Fibroblast of lung (primary cell): ENCODE measurements around the gene TPT1. TPM values are rescaled to one million over a fixed set of nuclear protein-coding genes. Genes with fewer than 3 reads are reported as not detected.

Experiments used
- DNase-seq, 2 donors: peaks; one replicate each; pipeline versions ENCODE4 v3.0.0 to v3.0.0-alpha.2; 2010; ENCODE audit warnings: low read depth in 2 of 2
- H2AFZ ChIP-seq: 2 replicates; pipeline ENCODE4 v1.5.1; 2012; ENCODE audit warnings: low read length, control low read depth, inconsistent platforms
- H3K27ac ChIP-seq: 2 replicates; pipeline ENCODE4 v1.5.1; 2011; ENCODE audit warnings: low read length, control low read depth; ENCODE audit not compliant: insufficient read depth
- H3K27me3 ChIP-seq: 2 replicates; pipeline ENCODE4 v1.5.1; 2011; ENCODE audit warnings: mild to moderate bottlenecking, low read length; ENCODE audit not compliant: control insufficient read depth, insufficient read depth
- H3K36me3 ChIP-seq: 2 replicates; pipeline ENCODE4 v1.5.1; 2011; ENCODE audit warnings: low read length; ENCODE audit not compliant: control insufficient read depth, insufficient read depth
- H3K4me1 ChIP-seq: 2 replicates; pipeline ENCODE4 v1.5.1; 2011; ENCODE audit warnings: low read length; ENCODE audit not compliant: control insufficient read depth, insufficient read depth; ENCODE audit errors: extremely low read depth
- H3K4me2 ChIP-seq: 2 replicates; pipeline ENCODE4 v1.5.1; 2011; ENCODE audit warnings: low read length, control low read depth; ENCODE audit not compliant: insufficient read depth; ENCODE audit errors: extremely low read depth
- H3K4me3 ChIP-seq, 4 experiments: fragments of 200-600 bp in 1 of 4; sonication (generic) in 1 of 4; replicated peaks in 1 of 4; 2 replicates each; pipeline ENCODE4 v1.5.1; 2011 to 2016; ENCODE audit warnings: low read length in 4 of 4, low read depth in 3 of 4, mild to moderate bottlenecking in 3 of 4, control low read depth in 2 of 4, inconsistent platforms in 1 of 4, mixed read lengths in 1 of 4; ENCODE audit not compliant: insufficient read depth in 1 of 4; ENCODE audit errors: control extremely low read depth in 1 of 4
- H3K79me2 ChIP-seq: 2 replicates; pipeline ENCODE4 v1.5.1; 2012; ENCODE audit warnings: mild to moderate bottlenecking, low read length, inconsistent platforms; ENCODE audit not compliant: control insufficient read depth, insufficient read depth
- H3K9ac ChIP-seq: 2 replicates; pipeline ENCODE4 v1.5.1; 2011; ENCODE audit warnings: mild to moderate bottlenecking, low read length, control low read depth; ENCODE audit not compliant: insufficient read depth
- H3K9me3 ChIP-seq: 2 replicates; pipeline ENCODE4 v1.5.1; 2012; ENCODE audit warnings: low read depth, low read length; ENCODE audit not compliant: control insufficient read depth, insufficient read depth
- H4K20me1 ChIP-seq: 2 replicates; pipeline ENCODE4 v1.5.1; 2011; ENCODE audit warnings: low read length; ENCODE audit not compliant: control insufficient read depth, insufficient read depth; ENCODE audit errors: extremely low read depth
- EZH2 ChIP-seq: IDR thresholded peaks from 2 replicates; pipeline ENCODE4 v1.5.1; 2012; ENCODE audit warnings: low read length, control low read depth, mild to moderate bottlenecking; ENCODE audit errors: missing control alignments
- polyA plus RNA-seq, 2 donors: library from polyadenylated mRNA; depleted of rRNA in 1 of 2; stranded (reverse) in 1 of 2; unstranded in 1 of 2; fragments of >200 nt; gene quantifications; 2 replicates each; pipeline ENCODE4 v1.2.1, GENCODE V29; 2011 to 2012; ENCODE audit warnings: missing spikeins in 1 of 2
- total RNA-seq: library from RNA; depleted of rRNA; stranded (reverse); fragments of >200 nt; gene quantifications from 2 replicates; pipeline ENCODE4 v1.2.1, GENCODE V29; 2014
- TF ChIP-seq, protein P1 (sequence below), 2 donors: IDR thresholded peaks in 1 of 2; conservative IDR thresholded peaks in 1 of 2; 1 replicate in 1 of 2; 2 replicates in 1 of 2; pipeline ENCODE4 v1.5.1; 2011 to 2012; ENCODE audit warnings: low read length in 2 of 2, control low read depth in 1 of 2, inconsistent platforms in 1 of 2, low read depth in 1 of 2, mild to moderate bottlenecking in 1 of 2

The TPT1 gene
- total and polyA plus RNA-seq, 2 donors (not counting 1 experiment from before 2014, with no cell fraction given), result 2,237 to 5,502 TPM

- Histone ChIP-seq H3K27ac (no peak overlapping the region), H3K36me3 (no peaks in the 10 kb centered on the region), H4K20me1 (no peaks in the 10 kb centered on the region), H3K4me1 (no peaks in the 10 kb centered on the region), H3K9me3 (no peaks in the 10 kb centered on the region), H3K4me3 (no peak overlapping the region), H2AFZ (no peak overlapping the region), H3K4me2 (no peak overlapping the region), H3K79me2 (no peaks in the 10 kb centered on the region), H3K27me3 (no peaks in the 10 kb centered on the region), H3K9ac (no peak overlapping the region)
- TF ChIP-seq, protein P1, sequence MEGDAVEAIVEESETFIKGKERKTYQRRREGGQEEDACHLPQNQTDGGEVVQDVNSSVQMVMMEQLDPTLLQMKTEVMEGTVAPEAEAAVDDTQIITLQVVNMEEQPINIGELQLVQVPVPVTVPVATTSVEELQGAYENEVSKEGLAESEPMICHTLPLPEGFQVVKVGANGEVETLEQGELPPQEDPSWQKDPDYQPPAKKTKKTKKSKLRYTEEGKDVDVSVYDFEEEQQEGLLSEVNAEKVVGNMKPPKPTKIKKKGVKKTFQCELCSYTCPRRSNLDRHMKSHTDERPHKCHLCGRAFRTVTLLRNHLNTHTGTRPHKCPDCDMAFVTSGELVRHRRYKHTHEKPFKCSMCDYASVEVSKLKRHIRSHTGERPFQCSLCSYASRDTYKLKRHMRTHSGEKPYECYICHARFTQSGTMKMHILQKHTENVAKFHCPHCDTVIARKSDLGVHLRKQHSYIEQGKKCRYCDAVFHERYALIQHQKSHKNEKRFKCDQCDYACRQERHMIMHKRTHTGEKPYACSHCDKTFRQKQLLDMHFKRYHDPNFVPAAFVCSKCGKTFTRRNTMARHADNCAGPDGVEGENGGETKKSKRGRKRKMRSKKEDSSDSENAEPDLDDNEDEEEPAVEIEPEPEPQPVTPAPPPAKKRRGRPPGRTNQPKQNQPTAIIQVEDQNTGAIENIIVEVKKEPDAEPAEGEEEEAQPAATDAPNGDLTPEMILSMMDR (conservative IDR thresholded peaks at IDR 0.05 in 1 of 2, IDR thresholded peaks at IDR 0.05 in 1 of 2; ENCODE audit: low read depth in 1 of 2, low read length in 2 of 2), result no peak
- no peak for TF ChIP-seq EZH2
- DNase-seq, result peak in 1 of 2 donors; percentile 43
These were observed 48.8 kb downstream of the TPT1 start for GRCh38 chr13:45292176-45292575.

GRCh38 chr13:45289936-45290563 is 50.9 kb downstream of the TPT1 start:
- H3K27me3 ChIP-seq, result no peaks in the 10 kb centered on the region
- no peaks in the 10 kb centered on the region for H3K9me3 ChIP-seq
- no peaks in the 10 kb centered on the region for H3K79me2 ChIP-seq
- H3K27ac ChIP-seq, result no peak overlapping the region
- no peaks in the 10 kb centered on the region for H3K36me3 ChIP-seq
- no peaks in the 10 kb centered on the region for H4K20me1 ChIP-seq
- no peak for DNase-seq
- no peak overlapping the region for H3K4me2 ChIP-seq
- H2AFZ ChIP-seq, result no peak overlapping the region
- no peaks in the 10 kb centered on the region for H3K4me1 ChIP-seq
- no peak overlapping the region for H3K9ac ChIP-seq
- TF ChIP-seq, protein P1 (conservative IDR thresholded peaks at IDR 0.05 in 1 of 2, IDR thresholded peaks at IDR 0.05 in 1 of 2; ENCODE audit: low read depth in 1 of 2, low read length in 2 of 2), result no peak
- no peak overlapping the region for H3K4me3 ChIP-seq

Other genes with a start within 250 kb of the TPT1 start
- 21.6 and 31.7 TPM in 2 replicates for gene GTF2F2, start 220.7 kb downstream of the TPT1 start, total RNA-seq
- 23.4 and 29.6 TPM in 2 replicates for gene GTF2F2, start 220.7 kb downstream of the TPT1 start, polyA plus RNA-seq
- gene KCTD4, start 140.1 kb downstream of the TPT1 start, total RNA-seq, result under 0.01 TPM in 1 of 2 replicates, not detected in the other
- 0.07 and 0.54 TPM in 2 replicates for gene KCTD4, start 140.1 kb downstream of the TPT1 start, polyA plus RNA-seq
- 16.2 and 27.6 TPM in 2 replicates for gene SLC25A30, start 77.2 kb upstream of the TPT1 start, total RNA-seq
- 14.5 and 18.6 TPM in 2 replicates for gene SLC25A30, start 77.2 kb upstream of the TPT1 start, polyA plus RNA-seq
- gene COG3, start 123.8 kb upstream of the TPT1 start, total RNA-seq, result 32.4 and 37.5 TPM in 2 replicates
- gene COG3, start 123.8 kb upstream of the TPT1 start, polyA plus RNA-seq, result 19.3 and 24.0 TPM in 2 replicates